Heart left ventricle (tissue), 13 donors: ENCODE measurements around the gene TGFB1.

ENCODE experiments used
- POLR2A ChIP-seq, 2 donors: fragments of 450-650 bp; IDR thresholded peaks; one replicate each; pipeline ENCODE4 v1.6.1; 2017; ENCODE audit warnings: antibody characterized with exemption in 2 of 2, mild to moderate bottlenecking in 2 of 2, moderate library complexity in 2 of 2
- TF ChIP-seq, protein P1 (sequence below), 12 donors: fragments of 200-600 bp; sonication (generic) in 4 of 12; IDR thresholded peaks; one replicate each; pipeline versions ENCODE4 v1.5.0 to v1.8.0; 2018 to 2022; ENCODE audit warnings: antibody characterized with exemption in 12 of 12, mild to moderate bottlenecking in 5 of 12
- donor health status: ischemic (EF 13 %, LVEDD 7.1; RV severe dilation, severe dysfunction).
- donor health status: DM: no; HTN: yes; CAD: no.
- donor health status: DM: no; HTN: no; CAD: no.
- donor health status: ischemic (EF 25% LVEDD 6.9; RV normal size, moderate dysfunction).
- donor health status: ischemic (EF 25% LVEDD 5.7; RV mildly dilated, moderate dysfunction).
- donor health status: ischemic (EF 35%, LVEDD 5.7; RV mildly dilated, moderate dysfunction).
- donor health status: nonischemic (EF 11% LVEDD 7.7; RV severe dilation, severe dysfunction).
- donor health status: DM: yes; HTN: yes; CAD: no.
- donor health status: PGD.
- donor health status: ischemic (EF 29% LVEDD 5.4; RV normal size, mild dysfunction).
- donor health status: nonischemic (EF 23%, LVEDD 6.1; RV moderate dilation, normal function).

- TF ChIP-seq POLR2A (IDR thresholded peaks at IDR 0.05) = no peak
- TF ChIP-seq, protein P1, sequence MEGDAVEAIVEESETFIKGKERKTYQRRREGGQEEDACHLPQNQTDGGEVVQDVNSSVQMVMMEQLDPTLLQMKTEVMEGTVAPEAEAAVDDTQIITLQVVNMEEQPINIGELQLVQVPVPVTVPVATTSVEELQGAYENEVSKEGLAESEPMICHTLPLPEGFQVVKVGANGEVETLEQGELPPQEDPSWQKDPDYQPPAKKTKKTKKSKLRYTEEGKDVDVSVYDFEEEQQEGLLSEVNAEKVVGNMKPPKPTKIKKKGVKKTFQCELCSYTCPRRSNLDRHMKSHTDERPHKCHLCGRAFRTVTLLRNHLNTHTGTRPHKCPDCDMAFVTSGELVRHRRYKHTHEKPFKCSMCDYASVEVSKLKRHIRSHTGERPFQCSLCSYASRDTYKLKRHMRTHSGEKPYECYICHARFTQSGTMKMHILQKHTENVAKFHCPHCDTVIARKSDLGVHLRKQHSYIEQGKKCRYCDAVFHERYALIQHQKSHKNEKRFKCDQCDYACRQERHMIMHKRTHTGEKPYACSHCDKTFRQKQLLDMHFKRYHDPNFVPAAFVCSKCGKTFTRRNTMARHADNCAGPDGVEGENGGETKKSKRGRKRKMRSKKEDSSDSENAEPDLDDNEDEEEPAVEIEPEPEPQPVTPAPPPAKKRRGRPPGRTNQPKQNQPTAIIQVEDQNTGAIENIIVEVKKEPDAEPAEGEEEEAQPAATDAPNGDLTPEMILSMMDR (IDR thresholded peaks at IDR 0.05) = no peak
Observed at GRCh38 chr19:41327076-41327575, 26.6 kb downstream of the TGFB1 start.
